Activated naive CD4-positive, alpha-beta T cell treated with anti-CD3 and anti-CD28 coated beads, Interleukin-2, amount 50 U/mL, for 16 hours (primary cell): ENCODE measurements around the gene KPNA1.

Experiments used
- DNase-seq: peaks from one replicate; pipeline ENCODE4 v3.0.0-alpha.2; 2020

KPNA1 gene

DNA sequence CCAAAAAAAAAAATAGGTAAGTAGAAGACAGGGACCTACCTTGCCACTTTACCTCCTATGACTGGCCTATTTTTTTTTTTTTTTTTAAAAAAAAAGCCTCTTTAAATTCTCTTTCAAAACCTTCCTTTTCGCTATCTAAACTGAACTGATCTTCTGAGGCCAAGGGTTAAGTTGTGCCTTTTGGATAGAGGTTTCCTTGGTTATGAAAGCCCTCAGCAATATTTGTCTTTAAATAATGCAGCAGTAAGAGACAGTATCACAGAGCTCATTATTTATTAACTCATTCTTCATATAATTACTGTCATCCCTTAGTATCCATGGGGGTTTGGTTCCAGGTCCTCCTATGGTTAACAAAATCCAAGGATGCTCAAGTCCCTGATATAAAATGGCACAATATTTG, 140.7 kb downstream of the KPNA1 start:
- no peak for DNase-seq
